Chondrocyte (in vitro differentiated cells): Measurements from ENCODE around the gene MEX3A. TPM values are rescaled to one million over a fixed set of nuclear protein-coding genes. Genes with fewer than 3 reads are reported as not detected.
"Not testable (repeated sequence)": the region's sequence is repeated elsewhere in the genome, so short reads cannot be mapped to it uniquely, and the experiment has no call there.

ENCODE experiments used
- DNase-seq: peaks from one replicate; pipeline ENCODE4 v3.0.0; 2021; ENCODE audit warnings: mixed read lengths, low spot score
- H3K27ac Mint-ChIP-seq: one replicate; pipeline ENCODE4 v1.8.0; 2021; ENCODE audit warnings: mild to moderate bottlenecking, moderate library complexity, mixed read lengths; ENCODE audit not compliant: unreplicated experiment
- H3K27me3 Mint-ChIP-seq: 2 replicates; pipeline ENCODE4 v1.8.0; 2021; ENCODE audit warnings: low read depth, mixed read lengths
- H3K36me3 Mint-ChIP-seq: 2 replicates; pipeline ENCODE4 v1.8.0; 2021; ENCODE audit warnings: low read depth, mixed read lengths
- H3K4me1 Mint-ChIP-seq: 2 replicates; pipeline ENCODE4 v1.8.0; 2021; ENCODE audit warnings: low read depth, mild to moderate bottlenecking, mixed read lengths
- H3K4me3 Mint-ChIP-seq: one replicate; pipeline ENCODE4 v1.8.0; 2021; ENCODE audit warnings: mild to moderate bottlenecking, moderate library complexity, mixed read lengths; ENCODE audit not compliant: unreplicated experiment
- H3K9me3 Mint-ChIP-seq: 2 replicates; pipeline ENCODE4 v1.8.0; 2021; ENCODE audit warnings: low read depth, mixed read lengths
- CTCF ChIP-seq: fragments of 200-600 bp; sonication (generic); IDR thresholded peaks from 2 replicates; pipeline ENCODE4 v1.5.0; 2021; ENCODE audit warnings: antibody characterized with exemption, mild to moderate bottlenecking, moderate library complexity
- total RNA-seq: library from RNA; stranded (reverse); gene quantifications from 3 replicates; pipeline ENCODE4 v1.2.1, GENCODE V29; 2021

Gene MEX3A
- total RNA-seq, 1 donor from 2014 or later = 12.7 TPM

- no peaks in the 10 kb centered on the region for H3K9me3 Mint-ChIP-seq
- TF ChIP-seq CTCF = no peak
- peaks cover 73% of the 10 kb centered on the region for H3K4me1 Mint-ChIP-seq
- no peak for DNase-seq
- peak overlapping the region; percentile 99 for H3K27ac Mint-ChIP-seq
- H3K36me3 Mint-ChIP-seq = peaks cover 8% of the 10 kb centered on the region
- H3K27me3 Mint-ChIP-seq = no peaks in the 10 kb centered on the region
- H3K4me3 Mint-ChIP-seq = peak overlapping the region; percentile 53
Observed at GRCh38 chr1:156128308-156128653, 46.0 kb upstream of the MEX3A start.

- Mint-ChIP-seq H3K27ac (peak overlapping the region; percentile 99), H3K36me3 (peaks cover 8% of the 10 kb centered on the region), H3K4me1 (peaks cover 87% of the 10 kb centered on the region), H3K9me3 (no peaks in the 10 kb centered on the region), H3K27me3 (no peaks in the 10 kb centered on the region), H3K4me3 (peak overlapping the region; percentile 54)
- DNase-seq = peak; percentile 68
- TF ChIP-seq CTCF = no peak
Observed at GRCh38 chr1:156126630-156127534, 44.6 kb upstream of the MEX3A start.

GRCh38 chr1:156126043-156126629 lies 43.9 kb upstream of the MEX3A start:
- Mint-ChIP-seq H3K27ac (peak overlapping the region; percentile 99), H3K36me3 (peaks cover 4% of the 10 kb centered on the region), H3K4me3 (peak overlapping the region; percentile 54), H3K9me3 (no peaks in the 10 kb centered on the region), H3K4me1 (peaks cover 94% of the 10 kb centered on the region), H3K27me3 (no peaks in the 10 kb centered on the region)
- TF ChIP-seq CTCF = peak; percentile 83
- DNase-seq = no peak

- Mint-ChIP-seq H3K27ac (peak overlapping the region; percentile 98), H3K4me1 (peaks cover 98% of the 10 kb centered on the region), H3K4me3 (peak overlapping the region; percentile 47)
- not testable (repeated sequence) for DNase-seq, H3K27me3 Mint-ChIP-seq, H3K36me3 Mint-ChIP-seq, H3K9me3 Mint-ChIP-seq
Observed at GRCh38 chr1:156125544-156125943, 43.3 kb upstream of the MEX3A start.

- TF ChIP-seq CTCF = no peak
- H3K27ac Mint-ChIP-seq = peak overlapping the region; percentile 98
- H3K27me3 Mint-ChIP-seq = no peaks in the 10 kb centered on the region
- no peak for DNase-seq
- no peaks in the 10 kb centered on the region for H3K9me3 Mint-ChIP-seq
- peaks cover 2% of the 10 kb centered on the region for H3K36me3 Mint-ChIP-seq
- peaks cover 98% of the 10 kb centered on the region for H3K4me1 Mint-ChIP-seq
- peak overlapping the region; percentile 69 for H3K4me3 Mint-ChIP-seq
Observed at GRCh38 chr1:156124557-156125483, 42.6 kb upstream of the MEX3A start.
